BLaER1 treated with 17β-estradiol and CSF1 and Interleukin-3, amounts not matched to agents 10 nM and 100 nM (cell line): Measurements from ENCODE around the gene PARP1.
A peak's percentile ranks its signal among the peaks of the same experiment; 100 is the strongest.
"Not testable (repeated sequence)": the region's sequence is repeated elsewhere in the genome, so short reads cannot be mapped to it uniquely, and the experiment has no call there.

Experiments
- H3K27ac ChIP-seq, 11 experiments: shearing (Covaris generic); formaldehyde crosslinking; 2 replicates each; pipeline ENCODE4 v1.8.1; 2022
- H3K27me3 ChIP-seq, 11 experiments: shearing (Covaris generic); formaldehyde crosslinking; 2 replicates each; pipeline ENCODE4 v1.8.1; 2022
- H3K36me3 ChIP-seq, 11 experiments: shearing (Covaris generic); formaldehyde crosslinking; 2 replicates each; pipeline ENCODE4 v1.8.1; 2022
- H3K4me1 ChIP-seq, 10 experiments: shearing (Covaris generic); formaldehyde crosslinking; 2 replicates each; pipeline ENCODE4 v1.8.1; 2022
- H3K4me2 ChIP-seq, 11 experiments: shearing (Covaris generic); formaldehyde crosslinking; 2 replicates each; pipeline ENCODE4 v1.8.1; 2022
- H3K4me3 ChIP-seq, 10 experiments: shearing (Covaris generic); formaldehyde crosslinking; 2 replicates each; pipeline ENCODE4 v1.8.1; 2022
- H3K9ac ChIP-seq, 11 experiments: shearing (Covaris generic); formaldehyde crosslinking; 2 replicates each; pipeline ENCODE4 v1.8.1; 2022
- H3K9me3 ChIP-seq, 11 experiments: shearing (Covaris generic); formaldehyde crosslinking; replicated peaks in 1 of 11; 2 replicates each; pipeline ENCODE4 v1.8.1; 2022
- H4K20me1 ChIP-seq, 11 experiments: shearing (Covaris generic); formaldehyde crosslinking; 2 replicates each; pipeline ENCODE4 v1.8.1; 2022
- Cebpa-rat ChIP-seq, 11 experiments: shearing (Covaris generic); IDR thresholded peaks; 2 replicates each; pipeline ENCODE4 v1.8.1; 2022

The PARP1 gene

GRCh38 chr1:226432586-226433340 lies 24.9 kb upstream of the PARP1 start:
- H3K4me3 ChIP-seq: no peak overlapping the region
- H3K9ac ChIP-seq: peak overlapping the region in 3 of 11 experiments; percentile 41 to 58 (median 54); a peak in 6 of 22 replicates
- peaks cover 6 to 75% (median 63%) of the 10 kb centered on the region in 10 experiments for H3K4me1 ChIP-seq
- 0 out of 22 replicates have a peak, but pooled peaks cover 0 to 6% (median 0%) of the 10 kb centered on the region in 11 experiments for H3K9me3 ChIP-seq
- H4K20me1 ChIP-seq: no peaks in the 10 kb centered on the region
- H3K27me3 ChIP-seq: no peaks in the 10 kb centered on the region
- no peaks in the 10 kb centered on the region for H3K36me3 ChIP-seq
- TF ChIP-seq Cebpa-rat (IDR thresholded peaks at IDR 0.05): no peak
- H3K4me2 ChIP-seq: peak overlapping the region in 9 of 11 experiments; percentile 10 to 86 (median 71); a peak in 17 of 22 replicates
- H3K27ac ChIP-seq: peak overlapping the region in 5 of 11 experiments; percentile 15 to 68 (median 45); a peak in 8 of 22 replicates

DNA sequence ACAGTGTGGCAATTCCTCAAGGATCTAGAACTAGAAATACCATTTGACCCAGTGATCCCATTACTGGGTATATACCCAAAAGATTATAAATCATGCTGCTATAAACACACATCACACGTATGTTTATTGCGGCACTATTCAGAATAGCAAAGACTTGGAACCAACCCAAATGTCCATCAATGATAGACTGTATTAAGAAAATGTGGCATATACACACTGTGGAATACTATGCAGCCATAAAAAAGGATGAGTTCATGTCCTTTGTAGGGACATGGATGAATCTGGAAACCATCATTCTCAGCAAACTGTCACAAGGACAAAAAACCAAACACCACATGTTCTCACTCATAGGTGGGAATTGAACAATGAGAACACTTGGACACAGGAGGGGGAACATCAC lies 24.0 kb upstream of the PARP1 start:
- not testable (repeated sequence) for H3K27ac ChIP-seq, H3K9ac ChIP-seq, H4K20me1 ChIP-seq, H3K27me3 ChIP-seq, H3K4me2 ChIP-seq, H3K4me3 ChIP-seq, H3K9me3 ChIP-seq, H3K36me3 ChIP-seq
- peaks cover 6 to 79% (median 63%) of the 10 kb centered on the region in 10 experiments for H3K4me1 ChIP-seq

GRCh38 chr1:226429858-226430715 lies 22.2 kb upstream of the PARP1 start:
- H4K20me1 ChIP-seq: no peaks in the 10 kb centered on the region
- peaks cover 10 to 82% (median 65%) of the 10 kb centered on the region in 10 experiments for H3K4me1 ChIP-seq
- no peaks in the 10 kb centered on the region for H3K36me3 ChIP-seq
- H3K9me3 ChIP-seq: peaks cover 0 to 11% (median 0%) of the 10 kb centered on the region in 11 experiments; a peak in 4 of 22 replicates
- peak overlapping the region in 3 of 11 experiments; percentile 1 to 42 (median 39); a peak in 4 of 22 replicates for H3K27ac ChIP-seq
- no peak for TF ChIP-seq Cebpa-rat (IDR thresholded peaks at IDR 0.05)
- H3K9ac ChIP-seq: no peak overlapping the region
- H3K4me3 ChIP-seq: no peak overlapping the region
- peak overlapping the region in 9 of 11 experiments; percentile 69 to 92 (median 75); a peak in 16 of 22 replicates for H3K4me2 ChIP-seq
- peaks cover 0 to 3% (median 0%) of the 10 kb centered on the region in 11 experiments; a peak in 1 of 22 replicates for H3K27me3 ChIP-seq

DNA sequence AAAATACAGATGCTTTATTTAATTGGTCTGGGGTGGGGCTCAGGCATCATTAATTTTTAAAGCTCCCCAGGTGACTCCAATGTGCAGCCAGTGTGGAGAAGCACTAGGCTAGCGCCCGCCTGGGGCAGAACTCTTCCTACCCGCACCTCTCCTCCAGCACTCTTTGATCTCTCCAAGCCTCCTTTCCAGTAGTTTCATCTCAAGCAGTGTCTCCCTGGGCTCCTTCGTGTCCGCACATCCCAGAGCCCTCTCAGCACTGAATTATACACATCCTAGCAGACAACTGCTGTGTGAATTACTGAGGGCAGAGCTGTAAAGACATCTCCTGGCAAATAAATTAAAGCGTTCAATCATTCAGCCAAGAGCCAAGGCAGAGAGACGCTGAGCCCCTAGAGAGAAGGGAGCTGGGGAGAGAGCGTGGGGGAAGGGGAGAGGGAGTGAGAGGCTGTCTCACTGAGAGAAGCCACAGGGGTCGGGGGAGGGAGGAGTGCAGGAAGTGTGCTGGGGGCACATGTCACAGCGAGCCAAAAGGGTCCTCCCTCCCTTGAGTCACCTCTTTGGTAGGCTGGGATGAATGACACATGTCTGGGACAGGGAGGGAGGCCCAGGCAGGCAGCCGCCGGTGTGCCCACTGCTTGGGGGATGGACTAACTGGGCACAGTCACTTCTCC lies 21.0 kb upstream of the PARP1 start:
- H3K27ac ChIP-seq: peak overlapping the region in 6 of 11 experiments; percentile 4 to 42 (median 32); a peak in 8 of 22 replicates
- H3K9me3 ChIP-seq: peaks cover 0 to 11% (median 0%) of the 10 kb centered on the region in 11 experiments; a peak in 4 of 22 replicates
- H3K4me2 ChIP-seq: peak overlapping the region; percentile 47 to 92 (median 74)
- no peaks in the 10 kb centered on the region for H3K36me3 ChIP-seq
- no peak for TF ChIP-seq Cebpa-rat (IDR thresholded peaks at IDR 0.05)
- H3K4me1 ChIP-seq: peaks cover 16 to 79% (median 61%) of the 10 kb centered on the region in 10 experiments
- H4K20me1 ChIP-seq: no peaks in the 10 kb centered on the region
- H3K27me3 ChIP-seq: peaks cover 0 to 5% (median 0%) of the 10 kb centered on the region in 11 experiments; a peak in 1 of 22 replicates
- no peak overlapping the region for H3K4me3 ChIP-seq
- H3K9ac ChIP-seq: peak overlapping the region in 6 of 11 experiments; percentile 28 to 61 (median 44); a peak in 11 of 22 replicates

- Histone ChIP-seq H3K9me3 (peaks cover 0 to 11% (median 0%) of the 10 kb centered on the region in 11 experiments; a peak in 4 of 22 replicates), H3K27ac (peak overlapping the region in 4 of 11 experiments; percentile 26 to 42 (median 32); a peak in 3 of 22 replicates), H3K4me2 (peak overlapping the region in 10 of 11 experiments; percentile 47 to 92 (median 74); a peak in 19 of 22 replicates), H3K4me1 (peaks cover 16 to 73% (median 55%) of the 10 kb centered on the region in 10 experiments), H3K36me3 (no peaks in the 10 kb centered on the region), H3K27me3 (peaks cover 0 to 5% (median 0%) of the 10 kb centered on the region in 11 experiments; a peak in 1 of 22 replicates), H3K9ac (peak overlapping the region in 5 of 11 experiments; percentile 28 to 61 (median 47); a peak in 8 of 22 replicates), H3K4me3 (no peak overlapping the region), H4K20me1 (no peaks in the 10 kb centered on the region)
- no peak for TF ChIP-seq Cebpa-rat (IDR thresholded peaks at IDR 0.05)
Observed at GRCh38 chr1:226428348-226428747, 20.5 kb upstream of the PARP1 start.

DNA sequence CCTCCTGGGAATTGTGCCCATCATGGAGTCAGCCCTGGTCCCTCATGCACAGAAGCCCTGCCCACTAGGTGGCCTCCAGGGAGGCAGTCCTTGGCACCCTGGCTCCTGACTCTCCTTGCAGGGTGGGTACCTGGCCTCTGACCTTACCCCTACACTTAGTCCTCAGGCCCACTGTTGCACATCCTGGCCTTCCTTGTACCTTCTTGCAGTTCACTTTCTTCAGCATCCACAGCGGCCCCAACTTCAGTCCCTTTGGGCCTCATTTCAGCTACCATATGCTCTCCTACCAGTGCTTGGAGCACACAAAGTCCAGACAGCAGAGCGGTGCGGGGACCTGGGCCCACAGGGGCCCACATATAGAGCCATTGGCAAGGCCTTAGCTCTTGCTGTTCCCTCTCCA lies 19.2 kb upstream of the PARP1 start:
- Histone ChIP-seq H3K4me1 (peaks cover 16 to 63% (median 46%) of the 10 kb centered on the region in 10 experiments), H3K4me2 (peak overlapping the region in 3 of 11 experiments; percentile 4 to 92 (median 70); a peak in 3 of 22 replicates)
- no peak for TF ChIP-seq Cebpa-rat (IDR thresholded peaks at IDR 0.05)

GRCh38 chr1:226426395-226426794 lies 18.5 kb upstream of the PARP1 start:
- not testable (repeated sequence) for H3K27me3 ChIP-seq, H3K4me3 ChIP-seq, H4K20me1 ChIP-seq, H3K36me3 ChIP-seq, H3K27ac ChIP-seq, H3K9ac ChIP-seq
- H3K9me3 ChIP-seq: peaks cover 0 to 11% (median 0%) of the 10 kb centered on the region in 11 experiments; a peak in 4 of 22 replicates
- peak overlapping the region in 4 of 11 experiments; percentile 70 to 75 (median 72); a peak in 8 of 22 replicates for H3K4me2 ChIP-seq
- peaks cover 16 to 63% (median 46%) of the 10 kb centered on the region in 10 experiments for H3K4me1 ChIP-seq

More for the DNA sequence above, 19.2 kb upstream of the PARP1 start:
- Histone ChIP-seq H4K20me1 (no peaks in the 10 kb centered on the region), H3K36me3 (no peaks in the 10 kb centered on the region), H3K9me3 (peaks cover 0 to 11% (median 0%) of the 10 kb centered on the region in 11 experiments; a peak in 4 of 22 replicates), H3K27ac (no peak overlapping the region), H3K27me3 (peaks cover 0 to 5% (median 0%) of the 10 kb centered on the region in 11 experiments; a peak in 1 of 22 replicates), H3K9ac (no peak overlapping the region), H3K4me3 (no peak overlapping the region)
